GM18508 (cell line): ENCODE data around the gene KBTBD4.
A peak's percentile ranks its signal among the peaks of the same experiment; 100 is the strongest.

Source experiments
- ATAC-seq: cut with Tn5 transposase; IDR thresholded peaks from one replicate; pipeline ENCODE4 v1.9.1; 2021; ENCODE audit warnings: moderate number of reproducible peaks; ENCODE audit not compliant: insufficient read depth, unreplicated experiment

Gene KBTBD4

GRCh38 chr11:47578524-47579494 lies at the start of gene KBTBD4, which contains the start of gene NDUFS3:
Gene KBTBD4 (minus strand): TSS chr11:47578970. CDS start chr11:47578951, 19 bp downstream.
Gene NDUFS3 (plus strand): TSS chr11:47579074. CDS start chr11:47579092, 18 bp downstream.
- peak; percentile 77 for ATAC-seq

DNA sequence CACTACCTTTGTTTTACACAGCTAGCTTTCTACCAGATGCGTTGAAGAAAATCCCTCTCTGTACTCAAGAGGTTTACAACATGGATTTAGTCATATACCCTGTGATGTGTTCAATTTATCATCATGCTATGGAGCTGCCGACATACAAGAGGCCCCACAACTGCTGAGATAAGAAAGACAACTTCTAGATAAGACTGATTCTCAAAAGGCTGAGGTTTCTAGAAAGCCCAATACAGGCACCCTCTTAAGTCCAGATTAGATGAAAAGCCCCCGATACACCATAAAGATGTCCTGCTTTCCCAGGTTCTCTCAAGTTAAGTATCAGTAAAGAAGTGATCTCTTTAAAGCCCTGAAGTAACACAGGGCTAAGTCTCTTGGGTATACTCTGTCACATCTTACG lies 49.3 kb upstream of the KBTBD4 start:
- no peak for ATAC-seq

- ATAC-seq, result no peak
These were observed 47.5 kb upstream of the KBTBD4 start for GRCh38 chr11:47626234-47626633.

DNA sequence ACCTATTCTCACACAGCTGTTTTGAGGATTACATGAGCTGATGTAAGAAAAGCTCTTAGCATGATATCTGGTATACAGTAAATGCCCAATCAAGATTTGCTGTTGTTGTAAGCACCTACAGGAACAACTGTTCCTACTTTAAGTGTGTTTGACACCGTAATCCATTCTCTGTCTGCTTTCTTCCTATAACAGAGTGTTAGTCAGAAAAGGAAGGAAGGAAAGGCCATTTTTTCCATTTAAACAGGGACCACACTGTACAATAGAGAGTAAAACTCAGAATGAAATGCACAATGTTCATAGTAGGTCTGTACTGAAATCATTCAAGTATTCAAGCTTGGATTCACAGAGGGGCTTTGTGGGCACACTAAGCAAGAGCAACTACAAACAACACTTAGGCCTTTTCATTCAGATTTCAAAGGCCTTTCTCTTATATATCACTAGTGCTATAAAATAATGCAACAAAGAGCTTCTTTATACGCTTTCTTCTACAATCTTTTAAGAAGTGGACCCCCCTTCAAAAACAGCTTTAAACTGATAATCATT lies 42.1 kb upstream of the KBTBD4 start:
- ATAC-seq, result no peak

DNA sequence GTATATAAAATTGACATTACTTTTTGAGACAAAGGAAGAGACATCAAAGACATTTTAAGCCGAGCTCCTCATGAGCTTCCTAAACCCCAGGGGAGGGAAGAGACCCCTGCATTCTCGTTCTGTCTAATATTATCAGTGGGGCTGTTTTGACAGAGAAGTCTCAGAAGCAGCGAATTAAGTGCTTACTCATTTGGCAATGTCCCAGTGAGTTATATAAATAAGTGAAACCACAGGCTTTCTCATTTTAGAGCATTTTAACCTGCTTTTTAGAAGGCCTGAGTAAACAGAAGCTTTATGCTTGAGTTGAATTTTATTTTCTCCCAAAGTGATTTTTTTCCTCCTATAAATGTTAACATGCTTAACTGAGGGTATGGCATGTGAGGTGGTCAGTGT lies 38.6 kb upstream of the KBTBD4 start:
- ATAC-seq, result no peak

DNA sequence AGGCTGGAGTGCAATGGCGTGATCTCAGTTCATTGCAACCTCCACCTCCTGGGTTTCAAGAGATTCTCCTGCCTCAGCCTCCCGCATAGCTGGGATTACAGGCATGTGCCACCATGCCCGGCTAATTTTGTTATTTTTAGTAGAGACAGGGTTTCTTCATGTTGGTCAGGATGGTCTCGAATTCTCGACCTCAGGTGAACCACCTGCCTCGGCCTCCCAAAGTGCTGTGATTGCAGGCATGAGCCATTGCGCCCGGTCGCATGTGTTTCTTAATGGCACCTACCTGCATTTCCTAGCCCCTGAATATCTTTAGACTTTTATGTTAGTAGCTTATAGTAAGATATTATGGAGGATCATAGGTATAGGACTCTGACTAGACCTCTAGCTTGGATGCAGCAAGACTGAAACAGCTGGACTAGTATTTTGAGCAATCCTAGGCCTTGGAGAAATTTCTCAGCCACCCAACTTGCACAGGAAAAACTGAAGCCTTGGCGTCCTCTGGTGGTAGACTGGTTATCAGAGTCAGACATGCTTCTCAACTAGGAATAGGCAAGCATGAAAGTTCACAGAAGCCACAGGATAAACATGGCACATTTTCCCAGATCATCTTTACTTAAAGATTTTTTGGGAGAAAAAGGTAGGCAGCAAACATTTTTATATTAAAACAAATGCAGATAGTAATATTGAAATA lies 38.1 kb upstream of the KBTBD4 start:
- ATAC-seq, result no peak

DNA sequence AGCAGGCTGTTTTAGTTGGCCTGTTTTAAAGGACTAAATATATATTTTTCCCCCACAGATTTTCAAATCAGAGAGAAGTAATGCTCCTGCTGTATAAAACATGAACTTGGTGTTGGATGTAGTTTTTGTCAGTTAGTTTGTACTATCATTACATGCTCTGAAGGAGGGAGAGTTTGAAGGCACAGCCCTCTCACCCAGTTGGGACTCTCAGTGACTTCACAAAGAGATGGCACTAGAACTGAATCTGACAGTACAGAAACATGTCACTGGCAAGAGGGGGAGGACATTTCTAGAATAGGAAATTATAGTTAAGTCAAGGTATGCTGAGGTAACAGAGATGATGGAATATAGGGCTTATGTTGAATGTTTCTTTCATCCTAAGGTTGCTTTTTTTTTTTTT lies 36.5 kb upstream of the KBTBD4 start:
- ATAC-seq, result no peak

DNA sequence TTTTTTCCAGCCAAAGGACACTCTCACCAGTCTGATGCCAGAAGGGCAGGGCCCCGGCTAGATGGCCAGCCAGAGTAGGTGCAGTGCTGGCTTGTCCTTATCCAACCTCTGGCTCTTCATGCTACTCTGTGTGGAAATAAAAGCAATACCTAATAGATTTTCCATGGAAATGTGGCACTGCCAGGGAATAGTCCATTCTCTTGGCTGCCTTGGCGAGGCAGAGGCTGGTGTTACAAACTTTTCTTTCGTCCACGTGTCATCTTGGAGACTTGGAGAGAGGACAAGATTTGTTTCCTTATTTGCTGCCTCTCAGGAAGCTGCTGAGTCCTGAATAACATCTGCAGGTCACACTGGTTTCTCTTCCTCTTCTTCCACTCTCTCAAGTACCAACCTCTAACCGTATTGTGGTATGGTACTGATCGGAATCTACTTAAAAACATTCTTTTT lies 32.6 kb upstream of the KBTBD4 start:
- ATAC-seq, result peak; percentile 80

GRCh38 chr11:47609675-47610074 lies 30.9 kb upstream of the KBTBD4 start:
- no peak for ATAC-seq

DNA sequence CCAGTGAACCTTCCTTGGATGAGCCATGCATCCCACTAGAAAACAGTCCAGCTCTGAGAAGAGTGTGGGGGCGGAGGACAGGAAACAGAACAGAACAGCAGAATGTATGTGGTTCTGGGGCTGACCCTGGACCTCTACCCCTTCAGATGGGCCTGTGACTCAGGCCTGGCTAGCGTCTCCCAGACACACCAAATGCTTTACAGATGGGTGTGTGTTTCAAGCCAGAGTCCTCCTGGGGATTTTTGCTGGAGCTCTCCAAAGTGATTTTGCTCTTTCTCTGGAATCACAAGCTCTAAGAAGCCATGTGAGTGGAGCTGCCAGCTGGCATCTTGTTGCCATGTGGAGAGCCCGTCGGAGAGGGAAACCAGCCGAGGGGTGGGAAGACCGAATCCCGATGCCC lies 28.6 kb upstream of the KBTBD4 start:
- ATAC-seq, result no peak

DNA sequence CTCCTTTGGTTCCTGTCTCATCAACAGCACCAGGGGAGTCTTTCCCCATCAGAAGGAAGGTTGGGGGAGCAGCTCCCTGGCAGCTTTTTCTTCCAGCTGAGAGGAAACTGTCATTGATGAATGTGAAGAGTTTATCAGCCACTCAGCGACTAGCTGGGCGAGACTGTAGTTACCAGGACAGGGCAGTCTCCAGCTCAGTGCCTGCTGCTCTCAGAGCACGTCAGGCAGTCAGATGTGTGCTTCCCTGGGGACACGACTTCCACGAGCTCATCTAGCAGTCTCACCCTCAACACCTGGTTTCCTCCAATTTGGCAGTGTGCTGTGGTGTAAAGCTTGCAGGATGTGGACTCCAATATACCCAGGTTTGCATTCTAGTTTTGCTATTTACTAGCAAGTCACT lies 28.0 kb upstream of the KBTBD4 start:
- no peak for ATAC-seq

GRCh38 chr11:47605921-47606320 lies 27.2 kb upstream of the KBTBD4 start:
- ATAC-seq, result no peak

DNA sequence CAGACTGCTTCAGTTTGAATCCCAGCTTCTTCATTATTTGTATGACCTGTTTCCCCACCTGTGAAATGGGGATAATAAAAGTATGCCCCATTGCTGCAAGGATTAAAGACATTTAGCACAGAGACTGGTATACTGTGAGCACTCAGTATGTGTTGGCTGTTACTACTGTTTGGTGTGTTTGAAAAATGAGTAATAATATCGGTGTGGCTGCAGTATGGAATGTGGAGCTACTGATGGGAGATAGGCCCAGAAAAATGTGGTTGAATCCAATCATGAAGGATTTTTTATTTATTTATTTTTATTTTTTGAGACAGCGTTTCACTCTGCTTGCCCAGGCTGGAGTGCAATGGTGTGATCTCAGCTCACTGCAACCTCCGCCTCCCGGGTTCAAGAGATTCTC lies 24.5 kb upstream of the KBTBD4 start:
- no peak for ATAC-seq

- ATAC-seq, result no peak
These were observed 21.1 kb upstream of the KBTBD4 start for GRCh38 chr11:47599902-47600301.

- no peak for ATAC-seq
These were observed 17.2 kb upstream of the KBTBD4 start for GRCh38 chr11:47595967-47596366.

DNA sequence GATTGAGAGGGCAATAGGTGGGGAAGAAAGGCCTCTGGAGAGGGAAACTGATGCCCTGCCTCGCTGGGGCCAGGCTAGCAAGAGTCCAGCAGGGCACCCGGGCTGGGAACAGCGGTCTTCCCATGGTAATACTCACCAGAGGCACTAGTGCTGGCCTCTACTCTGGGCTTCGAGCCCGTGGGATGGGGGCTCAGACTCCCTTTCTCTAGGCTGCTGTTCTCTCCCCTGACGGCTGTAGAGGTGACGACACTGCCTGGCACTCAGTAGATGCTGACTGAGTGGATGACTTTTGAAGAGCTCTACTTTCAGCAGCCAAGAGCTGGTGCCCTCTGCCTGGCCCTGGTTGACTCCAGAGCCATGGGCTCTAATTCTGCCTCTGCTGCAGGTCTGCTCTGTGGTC lies 16.3 kb upstream of the KBTBD4 start:
- ATAC-seq, result no peak

DNA sequence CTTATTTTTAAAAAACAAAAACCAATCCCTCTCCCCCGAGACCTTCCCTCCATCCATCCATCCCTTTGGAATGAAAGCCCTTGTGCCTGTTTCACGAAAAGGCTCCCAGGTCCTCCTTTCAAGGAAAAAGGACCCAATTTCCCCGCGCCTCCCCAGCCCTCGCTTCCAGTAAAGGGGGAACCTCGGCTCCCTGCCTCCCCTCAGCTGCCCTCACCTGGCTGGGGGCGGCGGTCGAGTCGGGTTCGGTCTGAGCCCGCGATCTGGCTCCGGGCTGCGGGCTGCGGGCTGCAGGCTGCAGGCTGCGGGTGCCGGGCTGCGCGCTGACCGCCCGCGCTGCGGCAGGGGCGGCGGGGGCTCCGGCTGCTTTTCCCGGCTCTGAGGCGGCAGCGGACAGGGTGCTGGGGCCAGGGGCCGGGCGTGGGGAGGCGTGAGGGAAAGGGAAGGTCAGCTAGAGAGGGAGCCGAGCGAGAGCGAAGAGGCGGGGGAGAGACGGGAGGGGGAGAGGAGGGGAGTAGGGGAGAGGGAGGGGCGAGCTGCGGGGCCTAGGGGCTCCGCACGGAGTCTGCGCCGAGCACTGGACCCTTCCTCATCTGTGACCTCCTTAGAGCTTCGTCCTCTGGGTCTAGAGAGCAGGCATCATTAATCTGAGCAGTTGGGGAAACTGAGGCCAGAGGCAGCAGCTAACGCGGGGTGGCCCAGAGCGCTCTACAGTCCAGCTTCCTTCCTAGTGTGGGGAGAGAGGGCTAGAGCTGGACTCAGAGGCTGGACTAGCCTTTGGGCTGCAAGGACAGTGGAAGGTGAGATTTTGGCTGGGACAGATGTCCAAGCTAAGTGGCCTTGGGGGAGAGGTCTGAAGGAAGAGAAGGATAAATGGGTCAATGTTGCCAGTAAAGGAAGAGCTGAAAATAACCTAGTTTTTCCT lies 15.4 kb upstream of the KBTBD4 start, which contains the start of gene C1QTNF4:
Gene C1QTNF4 (minus strand): TSS at position 478 of the 922 bp plus-strand sequence. CDS start 3,601 bp downstream, outside the sequence.
- no peak for ATAC-seq

GRCh38 chr11:47593492-47593933 lies 14.7 kb upstream of the KBTBD4 start:
- ATAC-seq, result no peak

GRCh38 chr11:47592970-47593369 lies 14.2 kb upstream of the KBTBD4 start:
- no peak for ATAC-seq

DNA sequence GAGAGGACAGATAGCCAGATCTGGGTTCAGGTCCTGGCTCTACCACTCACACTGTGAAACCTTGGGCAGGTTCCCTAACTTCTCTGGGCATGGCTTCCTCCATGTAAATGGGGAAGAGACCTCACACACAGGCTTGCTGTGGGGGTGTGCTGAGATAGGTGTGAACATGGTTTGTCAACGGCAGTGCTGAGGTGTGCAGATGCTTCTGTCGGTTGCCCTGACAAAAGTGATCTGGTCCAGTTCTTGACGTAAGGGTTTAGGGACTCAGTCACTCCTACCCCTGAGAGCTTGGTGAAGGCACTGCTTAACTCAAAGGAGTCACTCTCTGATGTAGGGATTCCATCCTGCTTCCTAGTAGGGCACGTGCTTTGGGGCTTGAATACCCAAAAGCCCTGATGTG lies 13.5 kb upstream of the KBTBD4 start:
- ATAC-seq, result no peak
